Measurements from ENCODE around the gene RCN2.

DNA sequence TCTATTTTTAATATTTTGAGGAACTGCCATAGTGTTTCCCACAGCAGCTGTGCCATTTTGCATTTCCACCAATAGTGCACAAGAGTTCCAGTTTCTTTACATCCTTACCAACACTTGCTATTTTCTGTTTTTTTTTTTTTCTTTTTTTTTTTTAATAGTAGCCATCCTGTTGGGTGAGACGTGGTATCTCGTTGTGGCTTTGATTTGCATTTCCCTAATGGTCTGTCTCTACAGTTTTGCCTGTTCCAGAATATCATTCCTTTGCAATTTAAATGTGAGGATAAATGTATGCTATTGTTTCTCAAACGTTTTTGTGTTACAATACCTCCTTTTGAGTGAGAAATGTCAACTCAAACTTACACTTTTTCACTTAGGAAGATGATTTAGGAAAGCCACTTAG, 22.4 kb downstream of the RCN2 start:
- TF ChIP-seq POLR2A (IDR thresholded peaks at IDR 0.05) (no peak), CTCF (IDR thresholded peaks at IDR 0.05) (no peak)

Data from esophagus squamous epithelium (tissue), 4 donors.